ENCODE results near the gene MRPL41. TPM values are rescaled to one million over a fixed set of nuclear protein-coding genes. Genes with fewer than 3 reads are reported as not detected.

Gene MRPL41
- total and polyA plus RNA-seq, 2 donors from 2014 or later: 47.3 to 150 TPM

- FAIRE-seq: no peak
- H3K36me3 ChIP-seq (ENCODE audit: control insufficient read depth in 2 of 3, insufficient read depth in 3 of 3, low read length in 3 of 3): peaks cover 3 to 27% (median 15%) of the 10 kb centered on the region in 3 donors
- TF ChIP-seq, protein P1, sequence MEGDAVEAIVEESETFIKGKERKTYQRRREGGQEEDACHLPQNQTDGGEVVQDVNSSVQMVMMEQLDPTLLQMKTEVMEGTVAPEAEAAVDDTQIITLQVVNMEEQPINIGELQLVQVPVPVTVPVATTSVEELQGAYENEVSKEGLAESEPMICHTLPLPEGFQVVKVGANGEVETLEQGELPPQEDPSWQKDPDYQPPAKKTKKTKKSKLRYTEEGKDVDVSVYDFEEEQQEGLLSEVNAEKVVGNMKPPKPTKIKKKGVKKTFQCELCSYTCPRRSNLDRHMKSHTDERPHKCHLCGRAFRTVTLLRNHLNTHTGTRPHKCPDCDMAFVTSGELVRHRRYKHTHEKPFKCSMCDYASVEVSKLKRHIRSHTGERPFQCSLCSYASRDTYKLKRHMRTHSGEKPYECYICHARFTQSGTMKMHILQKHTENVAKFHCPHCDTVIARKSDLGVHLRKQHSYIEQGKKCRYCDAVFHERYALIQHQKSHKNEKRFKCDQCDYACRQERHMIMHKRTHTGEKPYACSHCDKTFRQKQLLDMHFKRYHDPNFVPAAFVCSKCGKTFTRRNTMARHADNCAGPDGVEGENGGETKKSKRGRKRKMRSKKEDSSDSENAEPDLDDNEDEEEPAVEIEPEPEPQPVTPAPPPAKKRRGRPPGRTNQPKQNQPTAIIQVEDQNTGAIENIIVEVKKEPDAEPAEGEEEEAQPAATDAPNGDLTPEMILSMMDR (IDR thresholded peaks at IDR 0.05; ENCODE audit: borderline replicate concordance, extremely low read depth, insufficient read depth): peak; percentile 91
These were observed 27.0 kb downstream of the MRPL41 start, which contains the start of gene DPH7 for GRCh38 chr9:137578518-137579258. Gene DPH7, minus strand, starts transcription at chr9:137578925. Its CDS starts 148 bp downstream, at chr9:137578777.

DNA sequence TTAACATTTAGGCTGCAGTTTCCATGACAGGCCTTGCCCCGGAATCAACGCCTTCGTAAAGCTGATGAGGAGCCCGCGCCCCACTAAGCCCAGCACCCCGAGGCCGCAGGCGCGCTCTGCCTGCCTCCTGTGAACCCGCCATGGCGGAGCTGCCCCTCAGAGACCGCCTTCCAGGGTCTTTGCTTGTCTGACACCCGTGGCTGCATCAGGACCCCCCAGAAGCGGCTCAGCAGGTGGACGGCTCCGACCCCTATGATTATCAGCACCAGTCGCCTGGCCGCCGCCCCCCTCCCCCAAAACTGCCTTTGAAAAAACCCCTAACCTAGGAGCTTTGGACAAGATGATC lies 27.6 kb downstream of the MRPL41 start:
- H3K36me3 ChIP-seq (ENCODE audit: control insufficient read depth in 2 of 3, insufficient read depth in 3 of 3, low read length in 3 of 3): peaks cover 3 to 25% (median 12%) of the 10 kb centered on the region in 3 donors
- H3K9me3 ChIP-seq (ENCODE audit: control insufficient read depth in 2 of 3, insufficient read depth in 1 of 3, low read length in 3 of 3): no peaks in the 10 kb centered on the region
- H3K27ac ChIP-seq (ENCODE audit: low read depth in 2 of 2, low read length in 2 of 2): peak overlapping the region; percentile 22 to 28
- H3K27me3 ChIP-seq (ENCODE audit: control insufficient read depth, insufficient read depth, low read length): no peaks in the 10 kb centered on the region
- FAIRE-seq: no peak
- peak in 1 of 5 donors; percentile 72 for DNase-seq
- TF ChIP-seq, protein P1 (IDR thresholded peaks at IDR 0.05; ENCODE audit: borderline replicate concordance, extremely low read depth, insufficient read depth): no peak
- peak overlapping the region in 2 of 3 donors; percentile 43 to 81 for H3K9ac ChIP-seq (ENCODE audit: low read length in 3 of 3)
- intact Hi-C loops (cut with DNase I): no loop called here
- peak overlapping the region; percentile 54 to 75 (median 60) for H3K4me3 ChIP-seq (ENCODE audit: low read length in 3 of 3)
- peaks cover 0 to 13% (median 4%) of the 10 kb centered on the region in 3 donors for H3K4me1 ChIP-seq (ENCODE audit: control insufficient read depth in 2 of 3, insufficient read depth in 2 of 3, low read depth in 1 of 3, low read length in 3 of 3)

More at GRCh38 chr9:137578518-137579258, 27.0 kb downstream of the MRPL41 start, which contains the start of gene DPH7:
- H3K4me1 ChIP-seq (ENCODE audit: control insufficient read depth in 2 of 3, insufficient read depth in 2 of 3, low read depth in 1 of 3, low read length in 3 of 3): peaks cover 0 to 13% (median 4%) of the 10 kb centered on the region in 3 donors
- H3K9ac ChIP-seq (ENCODE audit: low read length in 3 of 3): peak within 1 kb of the TSS; percentile 29 to 81 (median 65)
- H3K27ac ChIP-seq (ENCODE audit: low read depth in 2 of 2, low read length in 2 of 2): peak within 1 kb of the TSS; percentile 22 to 66
- no peaks in the 10 kb centered on the region for H3K27me3 ChIP-seq (ENCODE audit: control insufficient read depth, insufficient read depth, low read length)
- peak; percentile 93 to 98 (median 96) for DNase-seq
- no peaks in the 10 kb centered on the region for H3K9me3 ChIP-seq (ENCODE audit: control insufficient read depth in 2 of 3, insufficient read depth in 1 of 3, low read length in 3 of 3)
- intact Hi-C loops (cut with DNase I): no loop called here
- H3K4me3 ChIP-seq (ENCODE audit: low read length in 3 of 3): peak within 1 kb of the TSS; percentile 60 to 76 (median 75)

GRCh38 chr9:137580209-137580953 lies 28.7 kb downstream of the MRPL41 start:
- Histone ChIP-seq H3K4me1 (ENCODE audit: control insufficient read depth in 2 of 3, insufficient read depth in 2 of 3, low read depth in 1 of 3, low read length in 3 of 3) (peaks cover 0 to 13% (median 4%) of the 10 kb centered on the region in 3 donors), H3K9me3 (ENCODE audit: control insufficient read depth in 2 of 3, insufficient read depth in 1 of 3, low read length in 3 of 3) (no peaks in the 10 kb centered on the region), H3K4me3 (ENCODE audit: low read length in 3 of 3) (no peak overlapping the region), H3K36me3 (ENCODE audit: control insufficient read depth in 2 of 3, insufficient read depth in 3 of 3, low read length in 3 of 3) (peaks cover 3 to 17% (median 9%) of the 10 kb centered on the region in 3 donors), H3K27ac (ENCODE audit: low read depth in 2 of 2, low read length in 2 of 2) (no peak overlapping the region), H3K9ac (ENCODE audit: low read length in 3 of 3) (peak overlapping the region in 1 of 3 donors; percentile 40), H3K27me3 (ENCODE audit: control insufficient read depth, insufficient read depth, low read length) (no peaks in the 10 kb centered on the region)
- TF ChIP-seq, protein P1 (IDR thresholded peaks at IDR 0.05; ENCODE audit: borderline replicate concordance, extremely low read depth, insufficient read depth): no peak
- intact Hi-C loops (cut with DNase I): no loop called here
- FAIRE-seq (no peak), DNase-seq (no peak)

Measured in kidney (tissue), 14 donors.